Fibroblast of lung (primary cell): ENCODE measurements around the gene FAM151A. TPM values are rescaled to one million over a fixed set of nuclear protein-coding genes. Genes with fewer than 3 reads are reported as not detected.
"Not testable (repeated sequence)": the region's sequence is repeated elsewhere in the genome, so short reads cannot be mapped to it uniquely, and the experiment has no call there.

Experiments
- DNase-seq, 2 donors: peaks; one replicate each; pipeline versions ENCODE4 v3.0.0 to v3.0.0-alpha.2; 2010; ENCODE audit warnings: low read depth in 2 of 2
- H2AFZ ChIP-seq: 2 replicates; pipeline ENCODE4 v1.5.1; 2012; ENCODE audit warnings: low read length, control low read depth, inconsistent platforms
- H3K27ac ChIP-seq: 2 replicates; pipeline ENCODE4 v1.5.1; 2011; ENCODE audit warnings: low read length, control low read depth; ENCODE audit not compliant: insufficient read depth
- H3K27me3 ChIP-seq: 2 replicates; pipeline ENCODE4 v1.5.1; 2011; ENCODE audit warnings: mild to moderate bottlenecking, low read length; ENCODE audit not compliant: control insufficient read depth, insufficient read depth
- H3K36me3 ChIP-seq: 2 replicates; pipeline ENCODE4 v1.5.1; 2011; ENCODE audit warnings: low read length; ENCODE audit not compliant: control insufficient read depth, insufficient read depth
- H3K4me1 ChIP-seq: 2 replicates; pipeline ENCODE4 v1.5.1; 2011; ENCODE audit warnings: low read length; ENCODE audit not compliant: control insufficient read depth, insufficient read depth; ENCODE audit errors: extremely low read depth
- H3K4me2 ChIP-seq: 2 replicates; pipeline ENCODE4 v1.5.1; 2011; ENCODE audit warnings: low read length, control low read depth; ENCODE audit not compliant: insufficient read depth; ENCODE audit errors: extremely low read depth
- H3K4me3 ChIP-seq, 4 experiments: fragments of 200-600 bp in 1 of 4; sonication (generic) in 1 of 4; replicated peaks in 1 of 4; 2 replicates each; pipeline ENCODE4 v1.5.1; 2011 to 2016; ENCODE audit warnings: low read length in 4 of 4, low read depth in 3 of 4, mild to moderate bottlenecking in 3 of 4, control low read depth in 2 of 4, inconsistent platforms in 1 of 4, mixed read lengths in 1 of 4; ENCODE audit not compliant: insufficient read depth in 1 of 4; ENCODE audit errors: control extremely low read depth in 1 of 4
- H3K79me2 ChIP-seq: 2 replicates; pipeline ENCODE4 v1.5.1; 2012; ENCODE audit warnings: mild to moderate bottlenecking, low read length, inconsistent platforms; ENCODE audit not compliant: control insufficient read depth, insufficient read depth
- H3K9ac ChIP-seq: 2 replicates; pipeline ENCODE4 v1.5.1; 2011; ENCODE audit warnings: mild to moderate bottlenecking, low read length, control low read depth; ENCODE audit not compliant: insufficient read depth
- H3K9me3 ChIP-seq: 2 replicates; pipeline ENCODE4 v1.5.1; 2012; ENCODE audit warnings: low read depth, low read length; ENCODE audit not compliant: control insufficient read depth, insufficient read depth
- H4K20me1 ChIP-seq: 2 replicates; pipeline ENCODE4 v1.5.1; 2011; ENCODE audit warnings: low read length; ENCODE audit not compliant: control insufficient read depth, insufficient read depth; ENCODE audit errors: extremely low read depth
- EZH2 ChIP-seq: IDR thresholded peaks from 2 replicates; pipeline ENCODE4 v1.5.1; 2012; ENCODE audit warnings: low read length, control low read depth, mild to moderate bottlenecking; ENCODE audit errors: missing control alignments
- polyA plus RNA-seq, 2 donors: library from polyadenylated mRNA; depleted of rRNA in 1 of 2; stranded (reverse) in 1 of 2; unstranded in 1 of 2; fragments of >200 nt; gene quantifications; 2 replicates each; pipeline ENCODE4 v1.2.1, GENCODE V29; 2011 to 2012; ENCODE audit warnings: missing spikeins in 1 of 2
- total RNA-seq: library from RNA; depleted of rRNA; stranded (reverse); fragments of >200 nt; gene quantifications from 2 replicates; pipeline ENCODE4 v1.2.1, GENCODE V29; 2014
- TF ChIP-seq, protein P1 (sequence below), 2 donors: IDR thresholded peaks in 1 of 2; conservative IDR thresholded peaks in 1 of 2; 1 replicate in 1 of 2; 2 replicates in 1 of 2; pipeline ENCODE4 v1.5.1; 2011 to 2012; ENCODE audit warnings: low read length in 2 of 2, control low read depth in 1 of 2, inconsistent platforms in 1 of 2, low read depth in 1 of 2, mild to moderate bottlenecking in 1 of 2

Gene FAM151A
- total and polyA plus RNA-seq, 2 donors (not counting 1 experiment from before 2014, with no cell fraction given) = not detected

DNA sequence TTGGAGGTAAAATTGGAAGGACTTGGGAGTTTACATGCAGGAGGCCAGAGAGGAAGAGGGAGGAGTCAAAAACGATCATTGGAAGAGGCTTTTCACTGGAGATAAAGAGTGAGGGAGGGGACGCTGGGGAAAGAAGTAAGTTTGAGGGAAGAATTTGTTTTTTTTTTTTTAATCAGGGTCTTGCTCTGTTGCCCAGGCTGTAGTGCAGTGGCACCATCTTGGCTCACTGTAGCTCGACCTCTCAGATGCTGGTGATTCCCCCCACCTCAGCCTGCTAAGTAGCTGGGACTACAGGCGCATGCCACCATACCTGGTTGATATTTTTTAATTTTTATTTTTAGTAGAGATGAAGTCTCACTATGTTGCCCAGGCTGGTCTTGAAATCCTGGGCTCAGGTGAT lies 17.0 kb upstream of the FAM151A start:
- TF ChIP-seq EZH2 = no peak
- TF ChIP-seq, protein P1, sequence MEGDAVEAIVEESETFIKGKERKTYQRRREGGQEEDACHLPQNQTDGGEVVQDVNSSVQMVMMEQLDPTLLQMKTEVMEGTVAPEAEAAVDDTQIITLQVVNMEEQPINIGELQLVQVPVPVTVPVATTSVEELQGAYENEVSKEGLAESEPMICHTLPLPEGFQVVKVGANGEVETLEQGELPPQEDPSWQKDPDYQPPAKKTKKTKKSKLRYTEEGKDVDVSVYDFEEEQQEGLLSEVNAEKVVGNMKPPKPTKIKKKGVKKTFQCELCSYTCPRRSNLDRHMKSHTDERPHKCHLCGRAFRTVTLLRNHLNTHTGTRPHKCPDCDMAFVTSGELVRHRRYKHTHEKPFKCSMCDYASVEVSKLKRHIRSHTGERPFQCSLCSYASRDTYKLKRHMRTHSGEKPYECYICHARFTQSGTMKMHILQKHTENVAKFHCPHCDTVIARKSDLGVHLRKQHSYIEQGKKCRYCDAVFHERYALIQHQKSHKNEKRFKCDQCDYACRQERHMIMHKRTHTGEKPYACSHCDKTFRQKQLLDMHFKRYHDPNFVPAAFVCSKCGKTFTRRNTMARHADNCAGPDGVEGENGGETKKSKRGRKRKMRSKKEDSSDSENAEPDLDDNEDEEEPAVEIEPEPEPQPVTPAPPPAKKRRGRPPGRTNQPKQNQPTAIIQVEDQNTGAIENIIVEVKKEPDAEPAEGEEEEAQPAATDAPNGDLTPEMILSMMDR (conservative IDR thresholded peaks at IDR 0.05 in 1 of 2, IDR thresholded peaks at IDR 0.05 in 1 of 2; ENCODE audit: low read depth in 1 of 2, low read length in 2 of 2) = no peak
- no peak overlapping the region for H3K27ac ChIP-seq
- no peaks in the 10 kb centered on the region for H4K20me1 ChIP-seq
- H3K36me3 ChIP-seq = no peaks in the 10 kb centered on the region
- no peak overlapping the region for H3K9ac ChIP-seq
- no peaks in the 10 kb centered on the region for H3K27me3 ChIP-seq
- H3K4me1 ChIP-seq = no peaks in the 10 kb centered on the region
- no peak for DNase-seq
- H3K9me3 ChIP-seq = no peaks in the 10 kb centered on the region
- H3K4me3 ChIP-seq = no peak overlapping the region
- no peaks in the 10 kb centered on the region for H3K79me2 ChIP-seq
- no peak overlapping the region for H2AFZ ChIP-seq
- no peak overlapping the region for H3K4me2 ChIP-seq

DNA sequence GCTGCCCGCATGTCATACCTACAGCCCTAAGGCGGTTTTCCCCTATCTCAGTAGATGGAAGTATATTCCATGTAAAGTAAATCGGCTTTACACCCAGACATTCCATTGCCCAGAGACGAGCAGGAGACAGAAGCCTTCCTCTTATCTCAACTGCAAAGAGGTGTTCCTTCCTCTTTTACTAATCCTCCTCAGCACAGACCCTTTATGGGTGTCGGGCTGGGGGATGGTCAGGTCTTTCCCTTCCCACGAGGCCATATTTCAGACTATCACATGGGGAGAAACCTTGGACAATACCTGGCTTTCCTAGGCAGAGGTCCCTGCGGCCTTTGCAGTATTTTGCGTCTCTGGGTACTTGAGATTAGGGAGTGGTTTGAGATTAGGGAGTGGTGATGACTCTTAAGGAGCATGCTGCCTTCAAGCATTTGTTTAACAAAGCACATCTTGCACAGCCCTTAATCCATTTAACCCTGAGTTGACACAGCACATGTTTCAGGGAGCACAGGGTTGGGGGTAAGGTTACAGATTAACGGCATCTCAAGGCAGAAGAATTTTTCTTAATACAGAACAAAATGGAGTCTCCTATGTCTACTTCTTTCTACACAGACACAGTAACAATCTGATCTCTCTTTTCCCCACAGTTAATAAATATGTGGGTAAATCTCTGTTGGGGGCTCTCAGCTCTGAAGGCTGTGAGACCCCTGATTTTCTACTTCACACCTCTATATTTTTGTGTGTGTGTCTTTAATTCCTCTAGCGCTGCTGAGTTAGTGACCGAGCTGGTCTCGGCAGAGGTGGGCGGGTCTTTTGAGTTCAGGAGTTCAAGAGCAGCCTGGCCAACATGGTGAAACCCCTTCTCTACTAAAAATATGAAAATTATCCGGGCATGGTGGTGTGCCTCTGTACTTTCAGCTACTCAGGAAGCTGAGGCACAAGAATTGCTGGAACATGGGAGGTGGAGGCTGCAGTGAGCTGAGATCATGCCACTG lies 13.4 kb upstream of the FAM151A start:
- not testable (repeated sequence) for H3K27ac ChIP-seq, H3K4me2 ChIP-seq, H3K27me3 ChIP-seq, H3K79me2 ChIP-seq, H3K9ac ChIP-seq, H3K4me3 ChIP-seq, H3K9me3 ChIP-seq, H3K4me1 ChIP-seq, DNase-seq, H2AFZ ChIP-seq, H4K20me1 ChIP-seq, H3K36me3 ChIP-seq

DNA sequence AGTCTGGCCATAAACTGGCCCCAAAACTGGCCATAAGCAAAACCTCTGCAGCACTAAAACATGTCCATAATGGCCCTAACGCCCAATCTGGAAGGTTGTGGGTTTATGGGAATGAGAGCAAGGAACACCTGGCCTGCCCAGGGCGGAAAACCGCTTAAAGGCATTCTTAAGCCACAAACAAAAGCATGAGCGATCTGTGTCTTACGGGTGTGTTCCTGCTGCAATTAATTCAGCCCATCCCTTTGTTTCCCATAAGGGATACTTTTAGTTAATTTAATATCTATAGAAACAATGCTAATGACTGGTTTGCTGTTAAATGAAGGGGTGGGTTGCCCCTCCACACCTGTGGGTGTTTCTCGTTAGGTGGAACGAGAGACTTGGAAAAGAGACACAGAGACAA lies 12.5 kb upstream of the FAM151A start:
- not testable (repeated sequence) for H3K79me2 ChIP-seq, H3K27ac ChIP-seq, H3K36me3 ChIP-seq, H3K4me1 ChIP-seq, DNase-seq, H3K4me3 ChIP-seq, H3K4me2 ChIP-seq, H4K20me1 ChIP-seq, H2AFZ ChIP-seq, H3K9me3 ChIP-seq, H3K27me3 ChIP-seq, H3K9ac ChIP-seq

DNA sequence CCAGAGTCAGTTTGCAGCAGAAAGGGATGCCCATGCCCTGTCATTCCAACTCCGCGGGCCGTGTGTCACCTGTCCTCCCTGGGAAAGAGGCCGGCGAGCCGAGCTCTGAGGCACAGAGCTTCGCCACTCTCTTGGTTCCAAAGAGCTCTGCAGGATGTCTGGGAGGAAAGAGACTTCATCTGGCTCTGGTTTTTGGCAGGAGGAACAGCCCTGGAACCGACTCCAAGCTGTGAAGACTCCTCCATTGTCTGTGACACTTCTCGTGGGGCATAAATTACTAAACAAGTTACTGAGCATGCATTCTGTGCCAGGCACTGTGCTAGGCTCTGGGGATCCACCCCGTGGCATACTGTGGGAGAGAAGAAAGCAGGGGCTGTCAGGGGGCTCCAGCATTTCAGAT lies 3.9 kb upstream of the FAM151A start:
- no peak overlapping the region for H2AFZ ChIP-seq
- no peaks in the 10 kb centered on the region for H3K36me3 ChIP-seq
- H4K20me1 ChIP-seq = no peaks in the 10 kb centered on the region
- no peak for DNase-seq
- no peak overlapping the region for H3K4me2 ChIP-seq
- H3K27me3 ChIP-seq = peaks cover 2% of the 10 kb centered on the region
- no peaks in the 10 kb centered on the region for H3K79me2 ChIP-seq
- no peak overlapping the region for H3K27ac ChIP-seq
- no peak overlapping the region for H3K9ac ChIP-seq
- no peaks in the 10 kb centered on the region for H3K4me1 ChIP-seq
- no peaks in the 10 kb centered on the region for H3K9me3 ChIP-seq
- TF ChIP-seq, protein P1 (conservative IDR thresholded peaks at IDR 0.05 in 1 of 2, IDR thresholded peaks at IDR 0.05 in 1 of 2; ENCODE audit: low read depth in 1 of 2, low read length in 2 of 2) = no peak
- no peak for TF ChIP-seq EZH2
- H3K4me3 ChIP-seq = no peak overlapping the region
